H1 (cell line): ENCODE data around the gene ADD1. TPM values are rescaled to one million over a fixed set of nuclear protein-coding genes. Genes with fewer than 3 reads are reported as not detected.

Experiments used
- CTCF ChIA-PET: fragments of 300-600 bp; sonication (Branson Sonifier 250); formaldehyde crosslinking; loops from one replicate; lab custom pipeline; 2021; ENCODE audit not compliant: partially characterized antibody; lab: Charles Lee
- POLR2A ChIA-PET: fragments of 300-600 bp; sonication (Branson Sonifier 250); formaldehyde crosslinking; loops from one replicate; lab custom pipeline; 2021; ENCODE audit warnings: inconsistent platforms; ENCODE audit not compliant: partially characterized antibody; lab: Charles Lee
- DNase-seq, 2 experiments: peaks; one replicate each; pipeline versions ENCODE4 v3.0.0 to v3.0.0-alpha.2; 2010 to 2022; ENCODE audit warnings: low spot score in 2 of 2, low read depth in 1 of 2, mixed read lengths in 1 of 2
- FAIRE-seq: peaks from 2 replicates; lab custom pipeline; 2011; peaks lifted over from hg19 to GRCh38; lab: Jason Lieb, UNC
- H2AFZ ChIP-seq: 2 replicates; pipeline ENCODE4 v1.8.1; 2012; ENCODE audit warnings: low read length, inconsistent platforms
- H2AK5ac ChIP-seq: 2 replicates; pipeline ENCODE4 v1.6.1; 2013; ENCODE audit warnings: low read depth, low read length
- H2BK120ac ChIP-seq: replicated peaks from 2 replicates; pipeline ENCODE3; 2013; ENCODE audit warnings: low read depth, low read length, inconsistent platforms
- H2BK12ac ChIP-seq: 2 replicates; pipeline ENCODE4 v1.6.1; 2013; ENCODE audit warnings: low read depth, low read length
- H2BK15ac ChIP-seq: 2 replicates; pipeline ENCODE4 v1.6.1; 2013; ENCODE audit warnings: low read length
- H2BK20ac ChIP-seq: 2 replicates; pipeline ENCODE4 v1.6.1; 2013; ENCODE audit warnings: low read length
- H2BK5ac ChIP-seq: 2 replicates; pipeline ENCODE4 v1.6.1; 2013; ENCODE audit warnings: low read depth, low read length
- H3K14ac ChIP-seq: 2 replicates; pipeline ENCODE4 v1.6.1; 2013; ENCODE audit warnings: inconsistent platforms; ENCODE audit not compliant: insufficient read length
- H3K18ac ChIP-seq: 2 replicates; pipeline ENCODE4 v1.6.1; 2013; ENCODE audit warnings: low read length; ENCODE audit errors: extremely low read depth
- H3K23ac ChIP-seq: 2 replicates; pipeline ENCODE4 v1.6.1; 2013; ENCODE audit warnings: inconsistent platforms; ENCODE audit not compliant: insufficient read length
- H3K23me2 ChIP-seq: 2 replicates; pipeline ENCODE4 v1.6.1; 2013; ENCODE audit warnings: low read depth, low read length
- H3K27ac ChIP-seq: 2 replicates; pipeline ENCODE4 v1.6.1; 2011; ENCODE audit warnings: low read depth, low read length, inconsistent platforms
- H3K27me3 ChIP-seq, 4 experiments: replicated peaks in 1 of 4; 1 replicate in 1 of 4; 2 replicates in 3 of 4; pipeline versions ENCODE4 v1.6.1 to v1.8.1; 2011 to 2013; ENCODE audit warnings: low read length in 3 of 4, mild to moderate bottlenecking in 3 of 4, inconsistent platforms in 2 of 4, mixed read lengths in 2 of 4, moderate library complexity in 1 of 4; ENCODE audit not compliant: control insufficient read depth in 3 of 4, insufficient read depth in 3 of 4; ENCODE audit errors: extremely low read depth in 1 of 4
- H3K36me3 ChIP-seq, 4 experiments: 2 replicates each; pipeline versions ENCODE4 v1.6.1 to v1.8.1; 2011 to 2013; ENCODE audit warnings: mild to moderate bottlenecking in 4 of 4, low read length in 3 of 4, moderate library complexity in 2 of 4, control low read depth in 1 of 4, inconsistent platforms in 1 of 4; ENCODE audit not compliant: insufficient read depth in 4 of 4, control insufficient read depth in 2 of 4
- H3K4ac ChIP-seq: replicated peaks from 2 replicates; pipeline ENCODE3; 2013; ENCODE audit warnings: low read length, low read depth, mixed read lengths, inconsistent platforms; ENCODE audit not compliant: insufficient read length
- H3K4me1 ChIP-seq, 4 experiments: replicated peaks in 1 of 4; 1 replicate in 1 of 4; 2 replicates in 3 of 4; pipeline versions ENCODE4 v1.6.1 to v1.8.1; 2011 to 2013; ENCODE audit warnings: low read length in 3 of 4, inconsistent platforms in 2 of 4, mixed read lengths in 1 of 4; ENCODE audit not compliant: insufficient read depth in 4 of 4, control insufficient read depth in 3 of 4
- H3K4me2 ChIP-seq, 2 experiments: 2 replicates each; pipeline versions ENCODE4 v1.6.1 to v1.8.1; 2011 to 2013; ENCODE audit warnings: low read depth in 2 of 2, low read length in 2 of 2, control low read depth in 1 of 2, inconsistent platforms in 1 of 2, mild to moderate bottlenecking in 1 of 2; ENCODE audit not compliant: insufficient read depth in 1 of 2
- H3K4me3 ChIP-seq, 4 experiments: fragments of 200-600, 300-600 bp in 1 of 4; sonication (generic), shearing (Covaris generic), sonication (Bioruptor Twin) in 1 of 4; 2 replicates each; pipeline versions ENCODE4 v1.5.1 to v1.8.1; 2011 to 2016; ENCODE audit warnings: low read length in 4 of 4, low read depth in 3 of 4, control low read depth in 2 of 4, inconsistent platforms in 2 of 4, mild to moderate bottlenecking in 2 of 4, mixed read lengths in 1 of 4, moderate library complexity in 1 of 4; ENCODE audit not compliant: insufficient read depth in 2 of 4; ENCODE audit errors: extremely low read depth in 1 of 4
- H3K56ac ChIP-seq: replicated peaks from 2 replicates; pipeline ENCODE3; 2013; ENCODE audit warnings: low read depth, mild to moderate bottlenecking, mixed read lengths, low read length, inconsistent platforms; ENCODE audit not compliant: insufficient read length
- H3K79me1 ChIP-seq: 2 replicates; pipeline ENCODE4 v1.6.1; 2013; ENCODE audit warnings: low read depth, low read length, control low read depth
- H3K79me2 ChIP-seq, 2 experiments: 2 replicates each; pipeline versions ENCODE4 v1.6.1 to v1.8.1; 2012 to 2013; ENCODE audit warnings: low read length in 2 of 2, mild to moderate bottlenecking in 2 of 2, inconsistent platforms in 1 of 2; ENCODE audit not compliant: insufficient read depth in 2 of 2, control insufficient read depth in 1 of 2
- H3K9ac ChIP-seq, 4 experiments: replicated peaks in 1 of 4; 1 replicate in 1 of 4; 2 replicates in 3 of 4; pipeline versions ENCODE4 v1.6.1 to v1.8.1; 2011 to 2013; ENCODE audit warnings: low read depth in 3 of 4, low read length in 3 of 4, control low read depth in 2 of 4, mild to moderate bottlenecking in 2 of 4, moderate library complexity in 2 of 4, inconsistent platforms in 1 of 4; ENCODE audit errors: extremely low read depth in 1 of 4
- H3K9me3 ChIP-seq, 2 experiments: 2 replicates each; pipeline versions ENCODE4 v1.6.1 to v1.8.1; 2012 to 2013; ENCODE audit warnings: mild to moderate bottlenecking in 2 of 2, moderate library complexity in 2 of 2, control low read depth in 1 of 2, inconsistent platforms in 1 of 2, low read depth in 1 of 2, low read length in 1 of 2, mixed read lengths in 1 of 2; ENCODE audit not compliant: insufficient read depth in 2 of 2
- H4K20me1 ChIP-seq, 2 experiments: replicated peaks in 1 of 2; 2 replicates each; pipeline versions ENCODE3 to v1.8.1; 2011 to 2013; ENCODE audit warnings: inconsistent platforms in 2 of 2, low read length in 2 of 2, mild to moderate bottlenecking in 1 of 2; ENCODE audit not compliant: insufficient read depth in 2 of 2, control insufficient read depth in 1 of 2
- H4K5ac ChIP-seq: 2 replicates; pipeline ENCODE4 v1.6.1; 2013; ENCODE audit warnings: low read length, low read depth, mixed read lengths, inconsistent platforms; ENCODE audit not compliant: insufficient read length
- H4K8ac ChIP-seq: 2 replicates; pipeline ENCODE4 v1.8.0; 2013; ENCODE audit warnings: mild to moderate bottlenecking, moderate library complexity, low read length, inconsistent platforms; ENCODE audit not compliant: insufficient read depth; ENCODE audit errors: extremely low read depth
- H4K91ac ChIP-seq: replicated peaks from 2 replicates; pipeline ENCODE3; 2013; ENCODE audit warnings: low read length, mixed read lengths, inconsistent platforms; ENCODE audit not compliant: insufficient read length
- ASH2L ChIP-seq: fragments of 200-600, 300-600 bp; sonication (generic); IDR thresholded peaks from one replicate; pipeline ENCODE4 v1.7.1; 2017; ENCODE audit warnings: low read length
- ATF3 ChIP-seq: IDR thresholded peaks from 2 replicates; pipeline ENCODE4 v1.6.1; 2011; ENCODE audit warnings: low read depth, mild to moderate bottlenecking, low read length; ENCODE audit not compliant: insufficient read depth
- CBX5 ChIP-seq: fragments of 300-800, 300-1000 bp; sonication (generic); IDR thresholded peaks from 2 replicates; pipeline ENCODE4 v1.7.1; 2016; ENCODE audit warnings: antibody characterized with exemption, low read length, low read depth
- CEBPB ChIP-seq: IDR thresholded peaks from 2 replicates; pipeline ENCODE4 v1.6.1; 2012; ENCODE audit warnings: low read depth, low read length
- HDAC6 ChIP-seq: IDR thresholded peaks from one replicate; pipeline ENCODE4 v1.7.1; 2012; ENCODE audit warnings: low read depth, mild to moderate bottlenecking, inconsistent platforms, low read length, moderate library complexity
- KDM1A ChIP-seq: fragments of 200-600, 300-600 bp; sonication (generic); IDR thresholded peaks from 2 replicates; pipeline ENCODE4 v1.7.1; 2016; ENCODE audit warnings: mild to moderate bottlenecking, low read length, borderline replicate concordance
- KDM4A ChIP-seq: IDR thresholded peaks from one replicate; pipeline ENCODE4 v1.7.1; 2012; ENCODE audit warnings: low read depth, mild to moderate bottlenecking, moderate library complexity, low read length, inconsistent platforms; ENCODE audit not compliant: severe bottlenecking
- NRF1 ChIP-seq: IDR thresholded peaks from 2 replicates; pipeline ENCODE4 v1.6.1; 2011; ENCODE audit warnings: mild to moderate bottlenecking, low read depth, low read length, improper control_type of control experiment
- SP2 ChIP-seq: IDR thresholded peaks from 2 replicates; pipeline ENCODE4 v1.6.1; 2012; ENCODE audit warnings: mild to moderate bottlenecking, low read length, inconsistent platforms
- USF2 ChIP-seq: IDR thresholded peaks from 2 replicates; pipeline ENCODE4 v1.6.1; 2011; ENCODE audit warnings: low read length, improper control_type of control experiment
- YY1 ChIP-seq: IDR thresholded peaks from 2 replicates; pipeline ENCODE4 v1.6.1; 2011; ENCODE audit warnings: low read depth, mild to moderate bottlenecking, low read length
- WGBS, 2 experiments: shearing (Covaris generic) in 1 of 2; methylation state at CpG; one replicate each; pipeline versions ENCODE4 v1.1.6 to v1.1.7; 2013 to 2015; ENCODE audit warnings: low lambda C conversion rate in 2 of 2, mixed read lengths in 2 of 2, inconsistent platforms in 1 of 2, low coverage in 1 of 2, missing lambda C conversion rate in 1 of 2; ENCODE audit not compliant: insufficient replicate concordance in 2 of 2, insufficient coverage in 1 of 2, insufficient read length in 1 of 2; ENCODE audit errors: extremely low coverage in 1 of 2, missing lambda C conversion rate in 1 of 2; 5-methylcytosine and 5-hydroxymethylcytosine counted together
- polyA plus RNA-seq, 7 experiments: library from polyadenylated mRNA; depleted of rRNA in 3 of 7; stranded (reverse) in 5 of 7; unstranded in 2 of 7; fragments of >200 nt in 5 of 7; fragments of 200-250 nt in 2 of 7; gene quantifications; 1 replicate in 5 of 7; 2 replicates in 1 of 7; 4 replicates in 1 of 7; pipeline versions ENCODE4 v1.2.1 to v1.2.3, GENCODE V29; 2011 to 2013; ENCODE audit warnings: missing spikeins in 2 of 7, mixed read lengths in 2 of 7
- total RNA-seq: library from RNA; stranded (reverse); fragmentation: NEBNext Ultra II Directional; extraction: Animal tissue kit (Norgen Biotek cat#: 25700); gene quantifications from 2 replicates; pipeline ENCODE4 v1.2.1, GENCODE V29; 2021

The ADD1 gene
- total and polyA plus RNA-seq, 2 of the 8 experiments (the other 6 are each of a cell fraction or from before 2014, with no cell fraction given): 113 to 143 TPM

- H3K79me2 ChIP-seq: no peaks in the 10 kb centered on the region
- H3K14ac ChIP-seq: no peak overlapping the region
- H4K5ac ChIP-seq: no peak overlapping the region
- FAIRE-seq: no peak
- H3K4ac ChIP-seq: no peak overlapping the region
- no peaks in the 10 kb centered on the region for H3K27me3 ChIP-seq
- H3K9me3 ChIP-seq: no peaks in the 10 kb centered on the region
- no peak overlapping the region for H4K91ac ChIP-seq
- H3K4me2 ChIP-seq: no peak overlapping the region
- H2AFZ ChIP-seq: no peak overlapping the region
- no peak overlapping the region for H2BK120ac ChIP-seq
- no peak overlapping the region for H3K56ac ChIP-seq
- peaks cover 8 to 18% of the 10 kb centered on the region in 2 experiments for H4K20me1 ChIP-seq
- H3K9ac ChIP-seq: no peak overlapping the region
- no peak overlapping the region for H3K18ac ChIP-seq
- no peaks in the 10 kb centered on the region for H3K4me1 ChIP-seq
- DNase-seq: no peak
- no peaks in the 10 kb centered on the region for H3K23me2 ChIP-seq
- POLR2A ChIA-PET: interaction anchor here (0.6 to 1.5 kb wide), 3 partner anchors 10 to 35 kb away, joined by 3 to 9 read pairs (median 5); no protein-coding TSS in a partner anchor
- no peak overlapping the region for H3K23ac ChIP-seq
- peaks cover 54 to 81% (median 76%) of the 10 kb centered on the region in 4 experiments for H3K36me3 ChIP-seq
- no peak overlapping the region for H2BK12ac ChIP-seq
- H3K27ac ChIP-seq: no peak overlapping the region
- H2BK20ac ChIP-seq: no peak overlapping the region
- H2BK5ac ChIP-seq: no peak overlapping the region
- H4K8ac ChIP-seq: no peak overlapping the region
- no peak overlapping the region for H2BK15ac ChIP-seq
- no peaks in the 10 kb centered on the region for H3K79me1 ChIP-seq
- no peak overlapping the region for H3K4me3 ChIP-seq
- no peak overlapping the region for H2AK5ac ChIP-seq
- 91% methylated on average over 19 of the region's 19 CpGs; no CpG with 5 or more reads in 1 of the 2 experiments for WGBS, 2 experiments
- CTCF ChIA-PET: no interaction called here
- TF ChIP-seq NRF1: no peak
- TF ChIP-seq CEBPB: no peak
- TF ChIP-seq KDM4A: no peak
- no peak for TF ChIP-seq USF2
- no peak for TF ChIP-seq CBX5
- no peak for TF ChIP-seq ATF3
- no peak for TF ChIP-seq YY1
- no peak for TF ChIP-seq SP2
- TF ChIP-seq KDM1A: no peak
- no peak for TF ChIP-seq HDAC6
- TF ChIP-seq ASH2L: no peak
Measured at GRCh38 chr4:2946812-2947600, 103.4 kb downstream of the ADD1 start.
